ENCODE data around the gene ATG2B. TPM values are rescaled to one million over a fixed set of nuclear protein-coding genes. Genes with fewer than 3 reads are reported as not detected.

Gene ATG2B
- total and polyA plus RNA-seq, 2 donors (not counting 1 experiment from before 2014, with no cell fraction given) = 15.0 to 30.9 TPM

- Histone ChIP-seq H3K27ac (ENCODE audit: insufficient read depth, low read length) (no peak overlapping the region), H3K4me2 (ENCODE audit: extremely low read depth, insufficient read depth, low read length) (no peak overlapping the region), H3K4me3 (replicated peaks in 1 of 4; ENCODE audit: control extremely low read depth in 1 of 4, insufficient read depth in 1 of 4, low read depth in 3 of 4, low read length in 4 of 4) (peak overlapping the region in 1 of 4 experiments; percentile 10), H2AFZ (ENCODE audit: low read length) (no peak overlapping the region), H3K36me3 (ENCODE audit: control insufficient read depth, insufficient read depth, low read length) (peaks cover 9% of the 10 kb centered on the region), H4K20me1 (ENCODE audit: control insufficient read depth, extremely low read depth, insufficient read depth, low read length) (no peaks in the 10 kb centered on the region), H3K9me3 (ENCODE audit: control insufficient read depth, insufficient read depth, low read depth, low read length) (no peaks in the 10 kb centered on the region), H3K79me2 (ENCODE audit: control insufficient read depth, insufficient read depth, low read length) (no peaks in the 10 kb centered on the region), H3K27me3 (ENCODE audit: control insufficient read depth, insufficient read depth, low read length) (no peaks in the 10 kb centered on the region), H3K9ac (ENCODE audit: insufficient read depth, low read length) (no peak overlapping the region), H3K4me1 (ENCODE audit: control insufficient read depth, extremely low read depth, insufficient read depth, low read length) (no peaks in the 10 kb centered on the region)
- no peak for DNase-seq (ENCODE audit: low read depth in 2 of 2)
- no peak for TF ChIP-seq EZH2 (IDR thresholded peaks at IDR 0.05; ENCODE audit: low read length, missing control alignments)
- no peak for TF ChIP-seq CTCF (conservative IDR thresholded peaks at IDR 0.05 in 1 of 2, IDR thresholded peaks at IDR 0.05 in 1 of 2; ENCODE audit: low read depth in 1 of 2, low read length in 2 of 2)
These were observed 76.9 kb downstream of the ATG2B start for GRCh38 chr14:96286251-96286650.

- Histone ChIP-seq H3K27ac (ENCODE audit: insufficient read depth, low read length) (no peak overlapping the region), H3K4me1 (ENCODE audit: control insufficient read depth, extremely low read depth, insufficient read depth, low read length) (no peaks in the 10 kb centered on the region), H3K9ac (ENCODE audit: insufficient read depth, low read length) (no peak overlapping the region), H3K4me3 (replicated peaks in 1 of 4; ENCODE audit: control extremely low read depth in 1 of 4, insufficient read depth in 1 of 4, low read depth in 3 of 4, low read length in 4 of 4) (peak overlapping the region in 1 of 4 experiments; percentile 10), H3K4me2 (ENCODE audit: extremely low read depth, insufficient read depth, low read length) (no peak overlapping the region), H4K20me1 (ENCODE audit: control insufficient read depth, extremely low read depth, insufficient read depth, low read length) (no peaks in the 10 kb centered on the region), H3K27me3 (ENCODE audit: control insufficient read depth, insufficient read depth, low read length) (no peaks in the 10 kb centered on the region), H3K79me2 (ENCODE audit: control insufficient read depth, insufficient read depth, low read length) (no peaks in the 10 kb centered on the region), H3K36me3 (ENCODE audit: control insufficient read depth, insufficient read depth, low read length) (peaks cover 9% of the 10 kb centered on the region), H2AFZ (ENCODE audit: low read length) (no peak overlapping the region), H3K9me3 (ENCODE audit: control insufficient read depth, insufficient read depth, low read depth, low read length) (no peaks in the 10 kb centered on the region)
- TF ChIP-seq CTCF (conservative IDR thresholded peaks at IDR 0.05 in 1 of 2, IDR thresholded peaks at IDR 0.05 in 1 of 2; ENCODE audit: low read depth in 1 of 2, low read length in 2 of 2) (no peak), EZH2 (IDR thresholded peaks at IDR 0.05; ENCODE audit: low read length, missing control alignments) (no peak)
- DNase-seq (ENCODE audit: low read depth in 2 of 2) = peak; percentile 37 to 89
These were observed 77.5 kb downstream of the ATG2B start for GRCh38 chr14:96285667-96286066.

- Histone ChIP-seq H4K20me1 (ENCODE audit: control insufficient read depth, extremely low read depth, insufficient read depth, low read length) (no peaks in the 10 kb centered on the region), H3K4me2 (ENCODE audit: extremely low read depth, insufficient read depth, low read length) (no peak overlapping the region), H3K9ac (ENCODE audit: insufficient read depth, low read length) (no peak overlapping the region), H3K27ac (ENCODE audit: insufficient read depth, low read length) (no peak overlapping the region), H3K4me1 (ENCODE audit: control insufficient read depth, extremely low read depth, insufficient read depth, low read length) (no peaks in the 10 kb centered on the region), H3K79me2 (ENCODE audit: control insufficient read depth, insufficient read depth, low read length) (no peaks in the 10 kb centered on the region), H3K9me3 (ENCODE audit: control insufficient read depth, insufficient read depth, low read depth, low read length) (no peaks in the 10 kb centered on the region), H2AFZ (ENCODE audit: low read length) (no peak overlapping the region), H3K4me3 (replicated peaks in 1 of 4; ENCODE audit: control extremely low read depth in 1 of 4, insufficient read depth in 1 of 4, low read depth in 3 of 4, low read length in 4 of 4) (no peak overlapping the region), H3K27me3 (ENCODE audit: control insufficient read depth, insufficient read depth, low read length) (no peaks in the 10 kb centered on the region), H3K36me3 (ENCODE audit: control insufficient read depth, insufficient read depth, low read length) (peaks cover 4% of the 10 kb centered on the region)
- TF ChIP-seq EZH2 (IDR thresholded peaks at IDR 0.05; ENCODE audit: low read length, missing control alignments) (no peak), CTCF (conservative IDR thresholded peaks at IDR 0.05 in 1 of 2, IDR thresholded peaks at IDR 0.05 in 1 of 2; ENCODE audit: low read depth in 1 of 2, low read length in 2 of 2) (no peak)
- DNase-seq (ENCODE audit: low read depth in 2 of 2) = no peak
These were observed 78.7 kb downstream of the ATG2B start for GRCh38 chr14:96284430-96284829.
